Non-pigmented ciliary epithelial cell (primary cell): ENCODE data around the gene TCEANC.

Experiments used
- DNase-seq: peaks from one replicate; pipeline ENCODE4 v3.0.0-alpha.2; 2010; ENCODE audit warnings: low read depth

Gene TCEANC

GRCh38 chrX:13692771-13693231 lies 39.9 kb downstream of the TCEANC start:
- DNase-seq, result no peak

- DNase-seq, result no peak
Observed at GRCh38 chrX:13693341-13693961, 40.5 kb downstream of the TCEANC start.

- DNase-seq, result no peak
Observed at GRCh38 chrX:13694359-13694758, 41.4 kb downstream of the TCEANC start.

- no peak for DNase-seq
Observed at GRCh38 chrX:13694983-13695382, 42.0 kb downstream of the TCEANC start.

GRCh38 chrX:13695601-13696115 lies 42.7 kb downstream of the TCEANC start:
- no peak for DNase-seq

GRCh38 chrX:13697455-13697854 lies 44.5 kb downstream of the TCEANC start:
- no peak for DNase-seq

GRCh38 chrX:13697976-13698375 lies 45.0 kb downstream of the TCEANC start:
- no peak for DNase-seq

GRCh38 chrX:13698432-13698831 lies 45.5 kb downstream of the TCEANC start:
- DNase-seq, result no peak

- DNase-seq, result no peak
Observed at GRCh38 chrX:13699183-13699826, 46.4 kb downstream of the TCEANC start.

GRCh38 chrX:13700380-13700779 lies 47.4 kb downstream of the TCEANC start:
- DNase-seq, result no peak

- no peak for DNase-seq
Observed at GRCh38 chrX:13702111-13702789, 49.3 kb downstream of the TCEANC start.

- no peak for DNase-seq
Observed at GRCh38 chrX:13703135-13703534, 50.2 kb downstream of the TCEANC start.

GRCh38 chrX:13703589-13703988 lies 50.6 kb downstream of the TCEANC start:
- no peak for DNase-seq

GRCh38 chrX:13711141-13711540 lies 58.2 kb downstream of the TCEANC start:
- DNase-seq, result no peak
